ENCODE results near the gene LRRIQ3. TPM values are rescaled to one million over a fixed set of nuclear protein-coding genes. Genes with fewer than 3 reads are reported as not detected.
"Not testable (repeated sequence)": the region's sequence is repeated elsewhere in the genome, so short reads cannot be mapped to it uniquely, and the experiment has no call there.

The LRRIQ3 gene
- total and polyA plus RNA-seq, 8 donors, result 0.20 to 2.2 (median 0.50) TPM; not detected in 4

GRCh38 chr1:74162333-74162732 is 35.6 kb downstream of the LRRIQ3 start:
- Histone ChIP-seq H3K9me3 (no peaks in the 10 kb centered on the region), H3K4me3 (no peak overlapping the region), H3K27ac (no peak overlapping the region), H3K4me1 (no peaks in the 10 kb centered on the region), H3K27me3 (no peaks in the 10 kb centered on the region), H3K36me3 (no peaks in the 10 kb centered on the region)
- TF ChIP-seq POLR2AphosphoS5 (IDR thresholded peaks at IDR 0.05) (no peak), EP300 (IDR thresholded peaks at IDR 0.05) (no peak), POLR2A (IDR thresholded peaks at IDR 0.05) (no peak)
- TF ChIP-seq, protein P1, sequence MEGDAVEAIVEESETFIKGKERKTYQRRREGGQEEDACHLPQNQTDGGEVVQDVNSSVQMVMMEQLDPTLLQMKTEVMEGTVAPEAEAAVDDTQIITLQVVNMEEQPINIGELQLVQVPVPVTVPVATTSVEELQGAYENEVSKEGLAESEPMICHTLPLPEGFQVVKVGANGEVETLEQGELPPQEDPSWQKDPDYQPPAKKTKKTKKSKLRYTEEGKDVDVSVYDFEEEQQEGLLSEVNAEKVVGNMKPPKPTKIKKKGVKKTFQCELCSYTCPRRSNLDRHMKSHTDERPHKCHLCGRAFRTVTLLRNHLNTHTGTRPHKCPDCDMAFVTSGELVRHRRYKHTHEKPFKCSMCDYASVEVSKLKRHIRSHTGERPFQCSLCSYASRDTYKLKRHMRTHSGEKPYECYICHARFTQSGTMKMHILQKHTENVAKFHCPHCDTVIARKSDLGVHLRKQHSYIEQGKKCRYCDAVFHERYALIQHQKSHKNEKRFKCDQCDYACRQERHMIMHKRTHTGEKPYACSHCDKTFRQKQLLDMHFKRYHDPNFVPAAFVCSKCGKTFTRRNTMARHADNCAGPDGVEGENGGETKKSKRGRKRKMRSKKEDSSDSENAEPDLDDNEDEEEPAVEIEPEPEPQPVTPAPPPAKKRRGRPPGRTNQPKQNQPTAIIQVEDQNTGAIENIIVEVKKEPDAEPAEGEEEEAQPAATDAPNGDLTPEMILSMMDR (IDR thresholded peaks at IDR 0.05), result no peak
- 70 to 75% (median 72%) methylated on average over 5 of the region's 5 CpGs for WGBS, 5 donors
- no peak for DNase-seq
- intact Hi-C loops (cut with DNase I; ENCODE audit: low total_unique reads), result no loop called here

DNA sequence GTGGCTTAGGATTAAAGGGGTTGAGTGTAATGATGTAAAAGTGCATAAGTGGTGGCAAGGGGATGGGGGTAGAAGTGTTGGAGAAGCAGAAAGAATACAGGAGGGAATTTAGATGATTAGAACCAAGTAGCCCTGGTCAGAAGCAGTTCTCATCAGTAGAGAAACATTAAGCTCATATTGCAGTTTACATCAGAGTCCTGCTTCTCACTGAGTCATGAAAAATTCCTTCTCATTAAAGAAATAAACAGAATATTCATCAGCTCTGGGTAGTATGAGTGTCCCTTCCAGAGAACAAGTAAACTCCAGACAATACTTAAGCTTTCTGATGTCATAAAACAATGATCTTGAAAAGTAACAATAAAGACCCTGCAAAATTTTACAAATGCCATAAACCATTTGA is 36.5 kb downstream of the LRRIQ3 start:
- Histone ChIP-seq H3K27ac (no peak overlapping the region), H3K36me3 (no peaks in the 10 kb centered on the region), H3K4me1 (no peaks in the 10 kb centered on the region), H3K27me3 (no peaks in the 10 kb centered on the region), H3K4me3 (no peak overlapping the region), H3K9me3 (no peaks in the 10 kb centered on the region)
- TF ChIP-seq POLR2A (IDR thresholded peaks at IDR 0.05) (no peak), EP300 (IDR thresholded peaks at IDR 0.05) (no peak), POLR2AphosphoS5 (IDR thresholded peaks at IDR 0.05) (no peak)
- TF ChIP-seq, protein P1 (IDR thresholded peaks at IDR 0.05), result no peak
- no peak for DNase-seq
- intact Hi-C loops (cut with DNase I; ENCODE audit: low total_unique reads), result no loop called here

DNA sequence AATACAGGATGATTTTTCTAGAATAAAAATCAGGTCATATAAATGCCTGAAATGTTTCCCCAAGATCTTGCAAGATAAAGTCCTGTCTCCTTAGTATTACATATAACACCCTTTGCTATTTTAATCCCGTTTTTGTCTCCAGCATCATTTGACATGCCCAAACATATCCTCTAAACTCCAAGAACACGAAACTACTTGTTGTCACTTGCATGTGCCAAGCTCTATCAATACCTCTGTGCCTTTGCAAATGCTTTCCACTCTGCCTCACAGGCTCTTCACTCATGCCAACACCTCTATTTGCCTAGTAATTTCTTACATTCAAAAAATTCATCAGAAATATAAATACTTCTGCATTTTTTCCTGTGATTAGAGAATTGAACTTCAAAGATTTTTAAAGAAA is 37.9 kb downstream of the LRRIQ3 start:
- intact Hi-C loops (cut with DNase I; ENCODE audit: low total_unique reads), result no loop called here
- no peaks in the 10 kb centered on the region for H3K9me3 ChIP-seq
- H3K27me3 ChIP-seq, result no peaks in the 10 kb centered on the region
- TF ChIP-seq, protein P1 (IDR thresholded peaks at IDR 0.05), result no peak
- TF ChIP-seq EP300 (IDR thresholded peaks at IDR 0.05) (no peak), POLR2AphosphoS5 (IDR thresholded peaks at IDR 0.05) (no peak), POLR2A (IDR thresholded peaks at IDR 0.05) (no peak)
- no peak overlapping the region for H3K27ac ChIP-seq
- no peak for DNase-seq
- H3K4me1 ChIP-seq, result no peaks in the 10 kb centered on the region
- H3K36me3 ChIP-seq, result no peaks in the 10 kb centered on the region
- WGBS, 5 donors, result 60 to 82% (median 72%) methylated on average over 2 of the region's 2 CpGs
- no peak overlapping the region for H3K4me3 ChIP-seq

GRCh38 chr1:74145086-74145485 is 52.9 kb downstream of the LRRIQ3 start:
- no peak for DNase-seq
- no peaks in the 10 kb centered on the region for H3K36me3 ChIP-seq
- intact Hi-C loops (cut with DNase I; ENCODE audit: low total_unique reads), result no loop called here
- TF ChIP-seq POLR2AphosphoS5 (IDR thresholded peaks at IDR 0.05), result no peak
- TF ChIP-seq POLR2A (IDR thresholded peaks at IDR 0.05), result no peak
- TF ChIP-seq EP300 (IDR thresholded peaks at IDR 0.05), result no peak
- TF ChIP-seq, protein P1 (IDR thresholded peaks at IDR 0.05), result no peak
- H3K27ac ChIP-seq, result no peak overlapping the region
- no peak overlapping the region for H3K4me3 ChIP-seq
- H3K27me3 ChIP-seq, result no peaks in the 10 kb centered on the region
- 84 to 88% (median 86%) methylated on average over 4 of the region's 4 CpGs for WGBS, 5 donors
- peaks cover 0 to 9% (median 0%) of the 10 kb centered on the region in 4 donors for H3K9me3 ChIP-seq
- H3K4me1 ChIP-seq, result no peaks in the 10 kb centered on the region

GRCh38 chr1:74117370-74117769 is 80.6 kb downstream of the LRRIQ3 start:
- H3K27me3 ChIP-seq; H3K9me3 ChIP-seq; H3K36me3 ChIP-seq; intact Hi-C loops (cut with DNase I; ENCODE audit: low total_unique reads); DNase-seq; H3K4me1 ChIP-seq; H3K4me3 ChIP-seq; H3K27ac ChIP-seq: not testable (repeated sequence)
- 57 to 82% (median 67%) methylated on average over 4 of the region's 4 CpGs for WGBS, 5 donors

Measured in stomach (tissue), 9 donors.